SIG-M5 treated with dmso at 0.1 percent for 504 hours (cell line): ENCODE measurements around the gene PRLR.
A peak's percentile ranks its signal among the peaks of the same experiment; 100 is the strongest.
"Not testable (repeated sequence)": the region's sequence is repeated elsewhere in the genome, so short reads cannot be mapped to it uniquely, and the experiment has no call there.

ENCODE experiments used
- DNase-seq: peaks from one replicate; lab custom pipeline; 2025; ENCODE audit not compliant: unreplicated experiment; lab: John Stamatoyannopoulos, UW

The PRLR gene

DNA sequence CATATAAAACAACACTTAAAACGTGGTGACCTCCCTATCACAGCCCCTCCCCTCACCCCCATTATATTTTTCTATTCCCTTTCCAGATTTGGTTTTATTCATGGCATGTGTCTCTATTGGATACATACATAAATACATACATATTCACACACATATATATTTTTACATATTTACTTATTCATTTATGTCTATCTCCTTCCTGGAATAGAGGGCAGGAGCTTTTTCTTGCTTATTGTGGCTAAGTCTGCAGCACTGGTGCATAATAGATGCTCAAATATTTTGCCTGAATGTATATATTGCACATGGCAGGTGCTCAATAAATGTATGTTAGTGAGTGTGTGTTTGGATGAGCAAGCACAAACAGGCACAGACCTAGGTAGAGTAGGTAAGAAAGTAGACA, 185.0 kb downstream of the PRLR start:
- no peak for DNase-seq

- no peak for DNase-seq
Observed at GRCh38 chr5:35044649-35045048, 185.6 kb downstream of the PRLR start.

GRCh38 chr5:35042781-35043180, 187.5 kb downstream of the PRLR start:
- no peak for DNase-seq

- no peak for DNase-seq
Observed at GRCh38 chr5:35041261-35041660, 189.0 kb downstream of the PRLR start.

- DNase-seq: no peak
Observed at GRCh38 chr5:35038891-35039290, 191.4 kb downstream of the PRLR start.

DNA sequence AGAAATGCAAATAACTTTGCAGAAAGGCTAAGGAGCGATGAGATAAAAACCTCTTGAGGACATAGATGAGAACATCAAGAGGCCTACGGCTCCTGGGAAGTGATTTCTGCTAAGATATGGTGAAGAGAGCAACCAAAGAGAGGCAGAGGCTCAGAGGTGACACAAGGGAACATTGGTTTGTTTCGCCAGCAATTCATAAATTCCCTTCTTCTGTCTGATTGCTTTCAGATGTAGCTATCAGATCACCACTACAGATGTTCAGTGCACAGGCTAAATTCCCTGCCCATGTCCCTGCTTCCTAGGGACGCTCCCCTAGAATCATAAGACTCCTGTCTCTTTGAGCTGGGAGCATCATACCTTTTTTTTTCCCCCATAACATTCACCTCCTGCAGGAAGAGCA, 193.8 kb downstream of the PRLR start:
- no peak for DNase-seq

GRCh38 chr5:35035929-35036328, 194.4 kb downstream of the PRLR start:
- DNase-seq: not testable (repeated sequence)

DNA sequence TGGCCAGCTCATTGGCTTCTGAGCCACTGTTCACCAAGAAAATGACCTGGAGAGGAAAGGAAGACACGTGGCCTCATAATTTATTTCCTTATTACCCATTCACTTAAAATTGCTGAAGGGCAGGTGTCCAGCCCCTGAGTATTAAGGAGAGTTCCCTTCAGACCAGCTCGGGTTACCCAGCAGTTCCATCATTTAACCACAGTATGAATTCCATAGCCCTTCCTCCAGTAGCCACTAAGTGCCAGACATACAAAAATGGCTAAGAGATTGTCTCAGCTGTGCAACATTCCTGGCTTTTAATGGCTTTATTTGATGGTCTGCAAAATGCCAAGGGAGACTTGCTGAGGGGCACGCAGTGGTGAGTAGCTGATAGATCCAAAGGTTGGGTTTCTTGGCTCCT, 195.0 kb downstream of the PRLR start:
- DNase-seq: no peak

DNA sequence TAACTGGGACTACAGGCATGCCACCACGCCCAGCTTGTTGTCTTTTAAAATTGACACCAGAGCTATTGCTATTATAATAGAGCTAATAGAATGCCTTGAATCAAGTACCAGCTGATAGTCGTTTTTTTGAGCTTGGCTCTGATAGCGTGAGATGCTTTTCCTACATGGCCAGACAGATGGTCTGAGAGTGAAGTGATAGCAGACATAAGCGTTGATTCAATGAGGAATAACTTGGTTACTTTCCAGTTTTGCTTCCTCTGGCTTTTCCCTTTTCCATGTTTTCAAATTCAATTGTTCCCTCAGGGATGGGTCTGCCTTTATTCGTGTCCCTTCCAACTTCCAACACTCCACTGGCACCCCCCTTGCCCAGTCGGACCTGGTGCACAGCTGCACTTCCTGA, 197.9 kb downstream of the PRLR start:
- DNase-seq: no peak

- no peak for DNase-seq
Observed at GRCh38 chr5:35031276-35031675, 199.0 kb downstream of the PRLR start.

- peak; percentile 26 for DNase-seq
Observed at GRCh38 chr5:35030426-35031100, 199.7 kb downstream of the PRLR start.

- no peak for DNase-seq
Observed at GRCh38 chr5:35029333-35029732, 201.0 kb downstream of the PRLR start.

DNA sequence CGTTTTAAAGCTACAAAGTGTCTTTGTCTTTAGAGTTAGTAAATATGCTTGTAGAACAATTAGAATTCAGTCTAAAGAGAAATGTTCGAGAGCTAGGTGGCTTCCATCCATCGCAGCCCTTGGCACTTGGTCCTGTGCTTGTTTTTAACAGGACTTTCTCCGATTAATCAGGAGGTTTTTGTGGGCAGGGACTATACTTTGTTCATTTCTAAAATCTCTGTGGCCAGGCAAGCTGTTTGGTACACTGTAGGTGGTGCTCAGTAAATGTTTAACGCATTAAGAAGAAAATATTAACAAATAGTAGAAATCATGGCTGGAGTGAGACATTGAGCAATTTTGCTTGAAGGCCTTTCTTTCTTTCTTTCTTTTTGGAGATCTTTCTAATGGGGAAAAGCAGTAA, 203.3 kb downstream of the PRLR start:
- no peak for DNase-seq

DNA sequence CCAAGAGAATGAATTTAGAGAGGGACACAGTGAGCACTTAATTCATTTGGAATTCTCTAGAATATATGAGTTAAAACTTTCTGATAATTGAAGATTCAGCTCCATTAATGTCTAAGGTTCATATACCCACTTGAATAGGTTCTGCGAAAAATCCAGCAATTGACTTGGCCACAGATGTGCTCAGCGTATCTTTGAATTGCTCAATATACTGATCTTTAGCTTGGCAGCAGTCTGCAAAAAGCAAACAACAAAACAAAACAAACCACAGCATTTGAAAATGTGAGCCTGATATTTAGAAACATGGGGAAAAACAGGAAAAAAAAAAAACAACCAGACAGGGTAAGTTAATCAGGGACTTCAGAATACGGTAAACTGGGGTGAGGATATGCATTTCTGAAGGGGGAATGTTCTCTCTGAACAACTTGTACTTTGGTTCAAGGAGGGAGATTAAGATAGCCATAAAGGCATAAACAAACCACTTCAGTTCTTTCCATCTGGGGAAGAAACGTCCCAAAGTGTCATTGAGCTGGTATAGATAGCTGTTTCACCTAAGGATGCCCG, 203.9 kb downstream of the PRLR start:
- no peak for DNase-seq

- no peak for DNase-seq
Observed at GRCh38 chr5:35024911-35025510, 205.3 kb downstream of the PRLR start.

DNA sequence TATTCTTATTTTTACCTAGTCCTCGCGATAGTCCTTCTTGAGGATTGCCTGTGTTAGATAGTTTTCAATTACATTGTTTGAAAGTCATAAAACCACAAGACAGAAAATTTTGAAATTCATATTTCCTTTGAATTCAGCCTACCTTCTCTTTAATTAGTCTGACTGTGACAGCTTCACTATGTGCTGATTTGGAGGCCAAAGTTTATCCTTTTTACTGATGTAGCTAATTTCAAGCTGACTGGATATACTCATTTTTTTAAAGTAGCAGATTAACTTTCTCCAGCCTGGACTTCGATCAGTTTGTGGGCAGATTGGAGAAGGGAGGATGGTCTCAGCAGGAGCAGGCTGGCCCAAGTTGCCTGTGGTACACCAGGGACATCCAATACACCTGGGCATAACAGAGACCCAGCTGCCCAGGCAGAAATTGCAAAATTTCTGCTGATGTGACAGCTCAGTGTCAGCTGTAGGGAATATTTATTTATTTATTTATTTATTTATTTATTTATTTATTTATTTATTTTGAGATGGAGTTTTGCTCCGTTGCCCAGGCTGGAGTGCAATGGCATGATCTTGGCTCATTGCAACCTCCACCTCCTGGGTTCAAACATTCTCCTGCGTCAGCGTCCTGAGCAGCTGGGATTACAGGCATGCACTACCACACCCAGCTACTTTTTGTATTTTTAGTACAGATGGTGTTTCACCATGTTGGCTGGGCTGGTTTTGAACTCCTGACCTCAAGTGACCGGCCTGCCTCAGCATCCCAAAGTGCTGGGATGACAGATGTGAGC, 206.7 kb downstream of the PRLR start:
- no peak for DNase-seq

DNA sequence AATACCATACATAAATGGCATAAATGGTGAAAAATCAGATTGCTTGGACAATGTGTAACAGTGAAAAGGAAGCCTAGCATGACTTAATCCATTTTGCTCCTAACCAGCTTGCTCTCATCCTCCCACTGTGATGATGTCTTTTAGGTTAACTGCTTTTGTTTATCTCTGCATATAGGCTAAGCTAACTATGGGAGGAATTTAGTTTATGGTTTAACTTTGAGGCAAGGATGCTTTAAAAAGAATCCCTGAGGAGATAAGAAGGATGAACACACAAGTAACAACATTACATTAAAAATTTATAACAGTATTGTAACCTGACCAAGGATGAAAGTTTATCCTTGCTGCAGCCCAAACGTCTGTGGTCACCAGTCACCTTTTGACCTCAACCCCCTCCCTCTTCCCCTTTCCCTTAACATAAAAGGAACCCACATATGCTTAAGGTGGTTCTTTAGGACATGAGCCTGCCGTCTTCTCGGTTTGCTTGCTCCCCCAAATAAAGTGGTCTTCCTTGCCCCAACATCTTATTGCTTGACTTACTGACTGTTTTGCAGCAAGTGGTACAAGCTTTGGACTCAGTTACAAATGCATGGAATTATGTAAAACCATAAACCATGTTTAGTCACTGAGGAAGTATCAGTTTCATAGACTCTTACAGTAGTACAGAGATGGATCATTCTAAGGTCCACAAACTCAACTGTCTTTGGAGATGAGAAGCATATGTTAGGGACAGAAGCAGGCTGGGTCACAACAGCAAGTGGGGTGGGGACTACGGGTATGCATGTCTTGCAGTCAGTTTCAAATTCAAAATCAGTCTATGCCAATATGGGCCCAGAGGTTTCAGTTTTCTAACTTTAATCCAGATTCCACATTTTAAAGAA, 213.9 kb downstream of the PRLR start:
- no peak for DNase-seq

- no peak for DNase-seq
Observed at GRCh38 chr5:35015063-35015462, 215.2 kb downstream of the PRLR start.

DNA sequence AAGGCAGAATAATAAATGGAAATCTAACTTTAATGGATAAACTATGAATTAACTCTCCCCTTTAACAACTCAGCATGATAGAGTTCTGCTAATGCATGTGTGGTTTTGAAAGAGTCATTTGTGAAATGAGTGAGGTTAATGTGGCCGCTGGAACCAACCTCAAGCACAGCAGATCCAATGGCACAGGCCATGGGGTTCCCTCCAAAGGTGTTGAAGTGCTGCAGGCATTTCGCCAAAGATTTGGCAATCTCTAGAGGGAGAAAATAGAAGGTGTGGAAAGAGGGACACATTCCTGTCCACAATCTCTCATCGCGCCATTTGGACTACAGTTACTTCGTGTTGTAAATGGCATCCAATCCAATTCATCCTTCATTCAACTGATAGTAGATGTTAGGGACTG, 217.5 kb downstream of the PRLR start:
- no peak for DNase-seq

- DNase-seq: no peak
Observed at GRCh38 chr5:35012365-35012764, 217.9 kb downstream of the PRLR start.

DNA sequence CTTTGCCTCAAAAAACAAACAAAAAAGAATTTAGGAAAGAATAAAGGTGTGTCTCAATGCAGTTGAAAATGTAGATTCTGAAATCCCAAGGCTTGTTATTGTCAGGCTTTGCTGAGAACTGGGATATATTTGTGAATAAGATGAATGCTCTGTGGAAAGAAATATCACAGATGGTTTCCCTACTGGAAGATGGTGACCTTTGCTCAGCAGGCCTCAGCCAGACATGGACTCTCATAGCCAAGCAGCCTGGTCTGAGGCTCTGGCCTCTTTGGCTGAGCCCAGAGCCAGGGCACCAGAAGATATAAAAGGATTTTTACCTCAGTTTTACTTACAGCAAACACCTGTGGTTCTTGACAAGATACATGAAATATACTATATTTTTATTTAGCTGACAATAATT, 219.6 kb downstream of the PRLR start:
- DNase-seq: no peak
